Loucy (cell line): ENCODE measurements around the gene PIPOX.

Source experiments
- H2AFZ ChIP-seq: fragments of 200-600 bp; sonication (generic); 2 replicates; pipeline ENCODE4 v1.6.0; 2016; ENCODE audit warnings: antibody characterized with exemption, mild to moderate bottlenecking, low read length, moderate library complexity
- H3F3A ChIP-seq: fragments of 200-600 bp; 2 replicates; pipeline ENCODE4 v1.6.0; 2016; ENCODE audit warnings: antibody characterized with exemption, low read depth, mild to moderate bottlenecking
- H3K27me3 ChIP-seq: fragments of 200-600 bp; sonication (generic); 2 replicates; pipeline ENCODE4 v1.6.1; 2014; ENCODE audit warnings: low read length, mild to moderate bottlenecking; ENCODE audit not compliant: insufficient read depth, poor library complexity, severe bottlenecking
- H3K36me3 ChIP-seq: fragments of 200-600 bp; sonication (generic); 2 replicates; pipeline ENCODE4 v1.6.1; 2016; ENCODE audit warnings: low read length; ENCODE audit not compliant: insufficient read depth
- H3K4me1 ChIP-seq: fragments of 200-600 bp; sonication (generic); 2 replicates; pipeline ENCODE4 v1.5.1; 2014; ENCODE audit warnings: low read length, mild to moderate bottlenecking; ENCODE audit not compliant: insufficient read depth, poor library complexity, severe bottlenecking
- H3K4me2 ChIP-seq: fragments of 200-600 bp; sonication (generic); 2 replicates; pipeline ENCODE4 v1.6.0; 2014; ENCODE audit warnings: antibody characterized with exemption, low read length, low read depth, mild to moderate bottlenecking; ENCODE audit not compliant: poor library complexity, severe bottlenecking
- H3K4me3 ChIP-seq: fragments of 200-600 bp; sonication (generic); 2 replicates; pipeline ENCODE4 v1.5.1; 2014; ENCODE audit warnings: low read length, mild to moderate bottlenecking, mixed read lengths; ENCODE audit not compliant: poor library complexity, severe bottlenecking
- H3K79me2 ChIP-seq: fragments of 200-600 bp; sonication (generic); 2 replicates; pipeline ENCODE4 v1.6.1; 2014; ENCODE audit warnings: low read length; ENCODE audit not compliant: insufficient read depth
- H3K9ac ChIP-seq: fragments of 200-600 bp; sonication (generic); 2 replicates; pipeline ENCODE4 v1.6.0; 2014; ENCODE audit warnings: mild to moderate bottlenecking, low read depth, low read length, moderate library complexity; ENCODE audit not compliant: poor library complexity, severe bottlenecking
- H3K9me2 ChIP-seq: fragments of 200-600 bp; sonication (generic); replicated peaks from 2 replicates; pipeline ENCODE4 v1.6.1; 2016; ENCODE audit warnings: low read depth, low read length, mixed read lengths
- H3K9me3 ChIP-seq: fragments of 200-600 bp; sonication (generic); 2 replicates; pipeline ENCODE4 v1.6.1; 2014; ENCODE audit warnings: mild to moderate bottlenecking, antibody characterized with exemption, low read length, low read depth; ENCODE audit not compliant: insufficient read depth
- H4K20me1 ChIP-seq: fragments of 200-600 bp; sonication (generic); 2 replicates; pipeline ENCODE4 v1.6.0; 2014; ENCODE audit warnings: antibody characterized with exemption, low read length, mild to moderate bottlenecking; ENCODE audit not compliant: insufficient read depth, poor library complexity, severe bottlenecking
- CTCF ChIP-seq: fragments of 200-600 bp; sonication (generic); conservative IDR thresholded peaks from 2 replicates; pipeline ENCODE4 v1.5.1; 2014; ENCODE audit warnings: mild to moderate bottlenecking, antibody characterized with exemption, low read length
- EZH2phosphoT487 ChIP-seq: fragments of 200-600 bp; IDR thresholded peaks from 2 replicates; pipeline ENCODE4 v1.6.1; 2018; ENCODE audit warnings: antibody characterized with exemption, mild to moderate bottlenecking, moderate library complexity, borderline replicate concordance

PIPOX gene

GRCh38 chr17:29061036-29061435 is 18.1 kb downstream of the PIPOX start:
- no peak overlapping the region for H2AFZ ChIP-seq
- no peaks in the 10 kb centered on the region for H3F3A ChIP-seq
- H3K9ac ChIP-seq: no peak overlapping the region
- H4K20me1 ChIP-seq: no peaks in the 10 kb centered on the region
- H3K4me2 ChIP-seq: no peak overlapping the region
- no peak overlapping the region for H3K4me3 ChIP-seq
- H3K27me3 ChIP-seq: no peaks in the 10 kb centered on the region
- no peaks in the 10 kb centered on the region for H3K9me3 ChIP-seq
- no peak for TF ChIP-seq CTCF
- TF ChIP-seq EZH2phosphoT487: no peak
- H3K4me1 ChIP-seq: no peaks in the 10 kb centered on the region
- H3K79me2 ChIP-seq: no peaks in the 10 kb centered on the region
- no peaks in the 10 kb centered on the region for H3K9me2 ChIP-seq
- no peaks in the 10 kb centered on the region for H3K36me3 ChIP-seq

- Histone ChIP-seq H3K9ac (no peak overlapping the region), H3K9me2 (no peaks in the 10 kb centered on the region), H3K36me3 (no peaks in the 10 kb centered on the region), H3K4me3 (no peak overlapping the region), H3F3A (no peaks in the 10 kb centered on the region), H3K79me2 (no peaks in the 10 kb centered on the region), H3K27me3 (no peaks in the 10 kb centered on the region), H3K9me3 (no peaks in the 10 kb centered on the region), H2AFZ (no peak overlapping the region), H3K4me2 (no peak overlapping the region), H3K4me1 (no peaks in the 10 kb centered on the region), H4K20me1 (no peaks in the 10 kb centered on the region)
- TF ChIP-seq CTCF (no peak), EZH2phosphoT487 (no peak)
These were observed 19.3 kb downstream of the PIPOX start for GRCh38 chr17:29062215-29062614.

DNA sequence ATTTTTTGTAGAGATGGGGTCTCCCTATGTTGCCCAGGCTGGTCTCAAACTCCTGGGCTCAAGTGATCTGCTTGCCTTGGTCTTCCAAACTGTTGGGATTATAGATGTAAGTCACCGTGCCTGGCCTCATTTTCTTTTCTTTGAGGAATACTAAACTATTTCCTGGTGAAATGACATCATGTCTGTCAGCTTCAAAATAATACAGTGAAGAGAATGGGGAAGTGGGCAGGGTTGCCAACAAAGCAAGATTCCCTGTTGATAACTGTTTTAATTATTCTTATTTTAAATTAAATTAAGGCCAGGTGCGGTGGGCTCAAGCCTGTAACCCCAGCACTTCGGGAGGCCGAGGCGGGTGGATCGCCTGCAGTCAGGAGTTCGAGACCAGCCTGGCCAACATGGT is 21.1 kb downstream of the PIPOX start:
- Histone ChIP-seq H3F3A (no peaks in the 10 kb centered on the region), H3K9me2 (no peaks in the 10 kb centered on the region), H3K9ac (no peak overlapping the region), H3K4me2 (no peak overlapping the region), H3K9me3 (no peaks in the 10 kb centered on the region), H3K79me2 (no peaks in the 10 kb centered on the region), H3K27me3 (no peaks in the 10 kb centered on the region), H2AFZ (no peak overlapping the region), H4K20me1 (no peaks in the 10 kb centered on the region), H3K36me3 (no peaks in the 10 kb centered on the region), H3K4me3 (no peak overlapping the region), H3K4me1 (no peaks in the 10 kb centered on the region)
- TF ChIP-seq EZH2phosphoT487 (no peak), CTCF (no peak)
